ENCODE measurements around the gene RPS15.

DNA sequence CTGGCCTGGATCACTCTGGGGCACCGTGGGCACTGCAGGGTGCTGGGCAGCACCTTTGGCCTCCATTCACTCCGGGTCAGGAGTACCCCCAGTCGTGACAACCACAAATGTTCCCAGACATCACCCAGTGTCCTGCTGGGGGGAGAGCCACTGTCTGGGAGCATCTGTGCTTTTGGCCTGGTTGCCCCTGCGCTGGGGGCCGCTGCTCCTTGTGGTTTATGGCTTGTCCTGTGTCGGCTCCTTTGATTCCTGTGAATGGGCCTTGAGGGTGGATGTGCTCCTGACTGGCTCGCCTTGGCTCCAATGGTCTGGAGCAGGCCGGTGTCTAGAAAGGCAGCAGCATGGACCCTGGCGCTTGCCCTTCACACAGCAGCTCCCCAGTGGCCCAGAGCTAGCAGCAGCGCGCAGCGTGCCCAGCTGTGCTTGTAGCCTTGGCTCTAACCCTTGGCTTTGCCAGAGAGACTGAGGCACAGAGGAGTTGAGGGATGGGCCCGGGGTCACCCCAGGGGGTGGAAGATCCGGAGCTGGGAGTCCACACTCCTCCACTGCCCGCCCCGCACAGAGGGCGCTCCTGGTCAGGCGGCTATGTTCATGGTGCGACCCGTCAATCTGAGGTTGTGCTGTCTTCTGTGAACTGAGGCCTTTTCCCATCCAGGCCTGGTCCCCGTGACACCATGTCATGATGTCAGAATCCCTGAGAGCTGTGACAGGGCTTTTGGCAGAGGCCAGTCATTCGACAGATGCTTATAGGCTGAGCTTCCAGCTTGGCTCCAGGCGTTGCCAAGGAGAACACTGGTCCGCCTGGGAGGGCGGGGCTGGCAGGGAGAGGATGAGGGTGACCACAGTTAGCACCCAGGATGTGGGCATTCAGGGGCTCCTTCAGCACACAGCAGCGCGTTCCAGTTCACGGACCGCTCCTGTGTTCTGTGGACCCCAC, 26.7 kb upstream of the RPS15 start:
- TF ChIP-seq, protein P1, sequence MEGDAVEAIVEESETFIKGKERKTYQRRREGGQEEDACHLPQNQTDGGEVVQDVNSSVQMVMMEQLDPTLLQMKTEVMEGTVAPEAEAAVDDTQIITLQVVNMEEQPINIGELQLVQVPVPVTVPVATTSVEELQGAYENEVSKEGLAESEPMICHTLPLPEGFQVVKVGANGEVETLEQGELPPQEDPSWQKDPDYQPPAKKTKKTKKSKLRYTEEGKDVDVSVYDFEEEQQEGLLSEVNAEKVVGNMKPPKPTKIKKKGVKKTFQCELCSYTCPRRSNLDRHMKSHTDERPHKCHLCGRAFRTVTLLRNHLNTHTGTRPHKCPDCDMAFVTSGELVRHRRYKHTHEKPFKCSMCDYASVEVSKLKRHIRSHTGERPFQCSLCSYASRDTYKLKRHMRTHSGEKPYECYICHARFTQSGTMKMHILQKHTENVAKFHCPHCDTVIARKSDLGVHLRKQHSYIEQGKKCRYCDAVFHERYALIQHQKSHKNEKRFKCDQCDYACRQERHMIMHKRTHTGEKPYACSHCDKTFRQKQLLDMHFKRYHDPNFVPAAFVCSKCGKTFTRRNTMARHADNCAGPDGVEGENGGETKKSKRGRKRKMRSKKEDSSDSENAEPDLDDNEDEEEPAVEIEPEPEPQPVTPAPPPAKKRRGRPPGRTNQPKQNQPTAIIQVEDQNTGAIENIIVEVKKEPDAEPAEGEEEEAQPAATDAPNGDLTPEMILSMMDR (conservative IDR thresholded peaks at IDR 0.05) = no peak
- no peak for TF ChIP-seq ZFX (IDR thresholded peaks at IDR 0.05)
